BE2C (cell line): Measurements from ENCODE around the gene ABHD6.
"Not testable (repeated sequence)": the region's sequence is repeated elsewhere in the genome, so short reads cannot be mapped to it uniquely, and the experiment has no call there.

Source experiments
- DNase-seq: peaks from one replicate; pipeline ENCODE4 v3.0.0-alpha.2; 2020
- H3K27me3 ChIP-seq: fragments of 250-450 bp; sonication (Bioruptor Pico); 2 replicates; pipeline ENCODE4 v1.5.1; 2020; ENCODE audit warnings: mild to moderate bottlenecking
- H3K36me3 ChIP-seq: fragments of 250-450 bp; sonication (Bioruptor Pico); 2 replicates; pipeline ENCODE4 v1.5.1; 2020; ENCODE audit warnings: mild to moderate bottlenecking
- H3K4me1 ChIP-seq: fragments of 250-450 bp; sonication (Bioruptor Pico); 2 replicates; pipeline ENCODE4 v1.5.1; 2020
- H3K4me3 ChIP-seq: 2 replicates; pipeline ENCODE4 v1.5.1; 2011; ENCODE audit warnings: low read depth, low read length
- H3K9me3 ChIP-seq: fragments of 250-450 bp; sonication (Bioruptor Pico); 2 replicates; pipeline ENCODE4 v1.5.1; 2020
- CTCF ChIP-seq: IDR thresholded peaks from 2 replicates; pipeline ENCODE4 v1.5.1; 2012; ENCODE audit warnings: mild to moderate bottlenecking, low read depth, low read length

ABHD6 gene

DNA sequence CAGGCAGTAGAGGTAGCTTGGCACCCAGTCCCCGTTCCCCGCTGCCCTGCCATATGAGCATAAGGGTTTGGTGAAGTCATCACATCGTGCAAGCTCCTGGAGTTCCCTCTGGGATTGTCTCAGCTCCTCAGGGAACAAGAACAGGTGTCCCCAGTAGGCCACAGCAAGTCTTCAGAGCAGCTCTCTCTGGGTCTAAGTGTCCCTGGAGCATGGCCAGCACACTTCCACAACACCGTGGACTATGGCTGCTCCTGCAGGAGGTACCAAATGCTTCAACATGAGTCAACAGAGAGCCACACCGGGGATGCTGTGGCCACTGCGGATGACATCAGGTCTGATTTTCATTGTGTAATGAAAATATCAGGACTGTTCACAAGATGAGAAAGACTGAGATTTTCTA lies 23.1 kb downstream of the ABHD6 start:
- no peaks in the 10 kb centered on the region for H3K4me1 ChIP-seq
- no peaks in the 10 kb centered on the region for H3K36me3 ChIP-seq
- no peak for TF ChIP-seq CTCF
- H3K9me3 ChIP-seq, result no peaks in the 10 kb centered on the region
- H3K27me3 ChIP-seq, result no peaks in the 10 kb centered on the region
- H3K4me3 ChIP-seq, result no peak overlapping the region
- no peak for DNase-seq

- no peak for TF ChIP-seq CTCF
- no peaks in the 10 kb centered on the region for H3K9me3 ChIP-seq
- H3K4me1 ChIP-seq, result peaks cover 3% of the 10 kb centered on the region; the same call in 1 of the 2 replicates
- DNase-seq, result no peak
- H3K4me3 ChIP-seq, result no peak overlapping the region
- no peaks in the 10 kb centered on the region for H3K36me3 ChIP-seq
- no peaks in the 10 kb centered on the region for H3K27me3 ChIP-seq
These were observed 24.5 kb downstream of the ABHD6 start for GRCh38 chr3:58261954-58262666.

GRCh38 chr3:58266577-58266976 lies 29.0 kb downstream of the ABHD6 start:
- DNase-seq, result no peak
- no peak for TF ChIP-seq CTCF
- Histone ChIP-seq H3K36me3 (no peaks in the 10 kb centered on the region), H3K9me3 (no peaks in the 10 kb centered on the region), H3K27me3 (no peaks in the 10 kb centered on the region), H3K4me1 (peaks cover 3% of the 10 kb centered on the region; the same call in 1 of the 2 replicates), H3K4me3 (no peak overlapping the region)

- DNase-seq, H3K4me1 ChIP-seq, H3K27me3 ChIP-seq, H3K9me3 ChIP-seq, H3K36me3 ChIP-seq, H3K4me3 ChIP-seq: not testable (repeated sequence)
These were observed 30.0 kb downstream of the ABHD6 start for GRCh38 chr3:58267543-58267942.

DNA sequence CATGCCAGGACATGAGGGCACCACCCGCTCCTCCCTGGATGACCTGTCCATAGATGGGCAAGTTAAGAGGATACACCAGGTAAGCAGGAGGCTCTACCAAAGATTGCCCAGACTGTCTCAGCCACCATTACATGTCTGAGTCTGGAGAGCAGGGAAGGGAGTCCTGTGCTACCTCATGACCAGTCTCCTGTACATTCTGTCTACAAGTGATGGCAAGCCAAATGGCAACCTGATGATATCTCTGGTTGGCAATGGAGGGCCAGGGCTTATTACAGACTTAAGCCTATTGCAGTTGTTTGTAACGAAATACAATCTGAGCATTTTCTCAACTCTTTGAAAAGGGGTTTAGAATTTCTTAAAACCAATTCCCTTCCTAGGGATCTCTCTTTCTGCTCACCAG lies 31.8 kb downstream of the ABHD6 start:
- no peak for DNase-seq
- no peaks in the 10 kb centered on the region for H3K36me3 ChIP-seq
- H3K4me1 ChIP-seq, result peaks cover 3% of the 10 kb centered on the region; the same call in 1 of the 2 replicates
- no peaks in the 10 kb centered on the region for H3K27me3 ChIP-seq
- no peak for TF ChIP-seq CTCF
- H3K9me3 ChIP-seq, result no peaks in the 10 kb centered on the region
- no peak overlapping the region for H3K4me3 ChIP-seq

GRCh38 chr3:58270485-58270884 lies 32.9 kb downstream of the ABHD6 start:
- H3K36me3 ChIP-seq, result no peaks in the 10 kb centered on the region
- no peaks in the 10 kb centered on the region for H3K9me3 ChIP-seq
- no peak for TF ChIP-seq CTCF
- no peak for DNase-seq
- peaks cover 3% of the 10 kb centered on the region; the same call in 1 of the 2 replicates for H3K4me1 ChIP-seq
- no peak overlapping the region for H3K4me3 ChIP-seq
- no peaks in the 10 kb centered on the region for H3K27me3 ChIP-seq
